GM21423 (cell line): ENCODE data around the gene NREP.
A peak's percentile ranks its signal among the peaks of the same experiment; 100 is the strongest.

Source experiments
- ATAC-seq: cut with Tn5 transposase; IDR thresholded peaks from one replicate; pipeline ENCODE4 v1.9.1; 2021; ENCODE audit warnings: mild to moderate bottlenecking, moderate library complexity; ENCODE audit not compliant: unreplicated experiment

Gene NREP

GRCh38 chr5:111765613-111766571 is 8.9 kb upstream of the NREP start:
- no peak for ATAC-seq

- ATAC-seq, result no peak
Observed at GRCh38 chr5:111764019-111764418, 7.0 kb upstream of the NREP start.

- ATAC-seq, result no peak
Observed at GRCh38 chr5:111762895-111763294, 5.9 kb upstream of the NREP start.

GRCh38 chr5:111758284-111758628 is 1.3 kb upstream of the NREP start:
- no peak for ATAC-seq

DNA sequence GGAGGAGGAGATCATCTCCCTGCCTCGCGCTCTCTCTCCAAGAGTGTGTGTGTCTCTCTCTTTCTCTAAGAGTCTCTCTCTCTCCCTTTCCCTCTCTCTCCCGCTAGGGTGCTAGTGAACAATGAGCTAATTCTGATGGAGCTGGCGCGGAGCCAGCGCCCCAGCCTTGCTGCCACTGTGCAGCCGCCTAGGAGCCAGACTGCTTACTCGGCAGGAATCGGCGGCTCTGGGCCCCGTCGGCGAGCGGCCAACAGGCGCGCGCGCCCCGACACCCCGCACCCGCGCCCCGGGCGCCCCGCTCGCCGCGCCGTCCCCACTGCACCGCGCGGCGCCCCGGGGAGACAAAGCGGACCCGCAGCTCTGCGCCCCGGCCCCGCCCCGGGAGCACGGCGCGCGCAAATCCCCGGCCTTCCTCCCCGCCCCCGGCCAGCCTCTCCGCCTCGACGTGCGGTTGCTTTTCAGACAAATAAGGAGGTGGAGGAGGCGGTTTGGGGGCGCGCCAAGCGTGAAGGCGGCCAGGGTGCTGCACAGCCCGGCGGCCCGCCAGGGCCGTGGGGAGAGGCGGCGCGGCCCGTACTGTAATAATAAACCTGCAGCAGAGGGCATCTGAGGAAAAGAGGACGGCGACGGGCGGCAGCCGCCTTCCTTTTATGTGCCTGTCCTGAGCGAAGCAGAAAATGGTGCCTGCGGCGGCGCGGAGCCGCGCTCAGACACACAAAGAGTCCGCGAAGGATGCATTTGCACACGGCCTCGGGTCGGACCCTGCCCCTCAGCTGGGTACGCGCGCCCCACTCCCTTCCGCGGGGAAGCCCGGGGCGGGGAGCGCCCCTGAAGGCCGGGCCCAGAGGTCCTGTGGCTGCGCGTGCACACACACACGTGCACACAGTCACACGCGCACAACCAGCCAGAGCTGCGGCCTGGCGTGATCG is 625 bp upstream of the NREP start:
- ATAC-seq, result peak; percentile 72

DNA sequence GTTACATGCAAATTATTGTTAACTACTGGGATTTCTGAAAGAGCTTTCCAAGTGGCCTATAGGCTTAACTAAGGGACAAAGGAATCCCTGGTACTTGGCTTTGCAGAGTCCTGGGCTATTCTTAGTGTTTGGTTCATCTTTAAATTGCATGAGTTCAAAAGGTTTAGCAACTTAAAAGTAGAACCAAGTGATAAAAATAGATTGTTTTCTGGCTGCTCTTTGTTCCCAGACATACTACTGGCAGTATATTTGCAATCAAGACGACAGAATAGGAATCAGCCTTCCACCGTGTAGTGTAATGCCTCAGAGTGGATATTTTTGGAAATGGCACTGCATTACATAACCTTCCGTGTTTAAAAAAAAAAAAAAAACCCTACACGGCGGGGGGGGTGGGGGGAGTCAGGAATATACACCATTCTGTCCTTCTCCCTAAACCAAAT is 1.0 kb downstream of the NREP start:
- no peak for ATAC-seq

GRCh38 chr5:111755345-111755941 is 1.6 kb downstream of the NREP start:
- no peak for ATAC-seq

GRCh38 chr5:111753884-111754589 is 3.0 kb downstream of the NREP start:
- no peak for ATAC-seq

DNA sequence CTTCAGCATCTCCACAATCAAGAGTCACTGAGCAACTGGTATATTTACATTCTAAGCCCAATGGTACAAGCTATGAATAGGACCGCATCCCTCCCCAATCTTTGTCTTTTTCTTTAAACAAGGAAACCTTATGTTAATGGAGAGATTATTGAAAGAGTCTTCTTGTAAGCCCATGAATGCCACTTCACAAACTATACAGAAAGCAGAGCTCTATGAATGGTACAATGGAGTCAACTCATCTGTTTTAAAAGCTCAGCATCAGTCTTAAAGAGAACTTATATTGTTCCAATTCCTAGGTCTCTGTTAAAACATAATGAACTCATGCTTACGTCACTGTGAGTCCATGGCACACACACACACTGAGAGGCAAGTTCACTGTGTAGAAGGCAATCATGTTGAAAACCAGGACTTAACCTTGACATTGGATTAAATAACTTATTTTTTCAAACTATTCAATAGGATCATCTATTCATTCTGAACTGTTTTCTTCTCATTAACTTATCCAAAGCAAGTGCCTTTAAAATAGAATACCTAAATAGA is 4.5 kb downstream of the NREP start:
- no peak for ATAC-seq

- ATAC-seq, result no peak
Observed at GRCh38 chr5:111749303-111750026, 7.5 kb downstream of the NREP start.

GRCh38 chr5:111748304-111748763 is 8.7 kb downstream of the NREP start:
- ATAC-seq, result no peak

GRCh38 chr5:111747337-111747736 is 9.7 kb downstream of the NREP start:
- no peak for ATAC-seq

DNA sequence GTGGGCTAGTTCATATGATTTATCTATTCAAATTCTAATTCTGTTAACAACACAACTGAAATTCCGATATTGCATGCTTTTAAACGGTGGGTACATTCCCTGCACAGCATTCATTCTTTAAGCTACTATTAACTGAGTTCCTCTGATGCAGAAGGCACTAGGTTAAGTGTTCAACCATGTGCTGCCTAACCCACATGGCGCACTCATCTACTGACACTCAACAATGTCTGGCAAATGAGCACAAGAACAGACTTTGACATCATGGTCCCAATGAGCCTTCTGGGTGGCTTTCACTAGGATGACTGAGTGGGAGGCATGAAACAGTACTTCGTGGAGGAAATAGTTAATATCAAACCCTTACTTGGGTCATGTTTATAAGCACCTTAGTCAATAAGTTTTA is 10.2 kb downstream of the NREP start:
- no peak for ATAC-seq

DNA sequence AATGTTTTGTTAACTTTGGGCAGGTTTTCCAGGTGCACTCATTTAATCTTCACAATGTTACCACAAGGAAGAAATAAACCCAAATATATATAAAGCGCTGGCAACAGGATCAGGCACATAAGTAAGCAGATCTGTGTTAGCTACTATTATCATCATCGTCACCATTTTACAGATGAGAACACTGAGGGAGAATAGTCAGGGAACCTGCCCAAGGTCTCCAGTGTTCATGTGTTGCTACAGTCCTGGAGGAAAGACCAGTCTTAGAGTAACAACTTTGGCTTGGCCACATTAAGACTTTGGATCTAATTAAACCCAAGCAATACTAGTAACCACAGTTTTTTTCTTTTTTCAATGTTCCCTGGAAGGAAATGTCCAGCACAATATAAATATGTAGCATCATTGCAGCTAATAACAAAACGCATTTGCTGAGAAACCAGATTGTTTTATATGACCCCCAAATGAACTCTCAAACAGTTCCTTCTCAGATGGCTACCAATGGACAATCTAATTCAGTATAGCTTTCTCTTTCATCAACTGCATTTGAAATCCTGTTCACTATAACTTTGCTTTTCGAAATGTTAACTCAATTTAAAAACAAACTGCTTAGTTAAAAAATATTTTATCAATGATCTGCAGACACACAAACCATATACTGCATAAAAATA is 11.8 kb downstream of the NREP start:
- no peak for ATAC-seq

- no peak for ATAC-seq
Observed at GRCh38 chr5:111744455-111744854, 12.5 kb downstream of the NREP start.

GRCh38 chr5:111743988-111744387 is 13.0 kb downstream of the NREP start:
- ATAC-seq, result no peak

DNA sequence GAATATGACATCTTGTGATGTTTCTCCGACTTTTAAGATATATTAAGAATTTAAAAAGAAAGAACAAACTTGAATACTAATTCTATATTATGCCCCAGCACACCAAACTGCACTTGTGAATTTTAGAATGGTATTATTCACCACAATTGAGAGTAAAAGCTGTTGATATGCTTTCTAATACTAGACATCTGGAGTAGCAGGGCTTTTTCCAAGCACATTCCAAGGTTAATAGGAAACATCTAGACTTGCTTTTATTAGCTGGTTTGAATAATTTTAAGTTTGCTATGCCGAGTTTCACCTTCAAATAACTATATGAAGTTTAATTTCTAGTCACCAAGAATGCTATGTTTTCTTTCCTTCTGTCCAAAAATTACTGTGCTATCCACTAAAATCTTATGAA is 13.5 kb downstream of the NREP start:
- ATAC-seq, result no peak

DNA sequence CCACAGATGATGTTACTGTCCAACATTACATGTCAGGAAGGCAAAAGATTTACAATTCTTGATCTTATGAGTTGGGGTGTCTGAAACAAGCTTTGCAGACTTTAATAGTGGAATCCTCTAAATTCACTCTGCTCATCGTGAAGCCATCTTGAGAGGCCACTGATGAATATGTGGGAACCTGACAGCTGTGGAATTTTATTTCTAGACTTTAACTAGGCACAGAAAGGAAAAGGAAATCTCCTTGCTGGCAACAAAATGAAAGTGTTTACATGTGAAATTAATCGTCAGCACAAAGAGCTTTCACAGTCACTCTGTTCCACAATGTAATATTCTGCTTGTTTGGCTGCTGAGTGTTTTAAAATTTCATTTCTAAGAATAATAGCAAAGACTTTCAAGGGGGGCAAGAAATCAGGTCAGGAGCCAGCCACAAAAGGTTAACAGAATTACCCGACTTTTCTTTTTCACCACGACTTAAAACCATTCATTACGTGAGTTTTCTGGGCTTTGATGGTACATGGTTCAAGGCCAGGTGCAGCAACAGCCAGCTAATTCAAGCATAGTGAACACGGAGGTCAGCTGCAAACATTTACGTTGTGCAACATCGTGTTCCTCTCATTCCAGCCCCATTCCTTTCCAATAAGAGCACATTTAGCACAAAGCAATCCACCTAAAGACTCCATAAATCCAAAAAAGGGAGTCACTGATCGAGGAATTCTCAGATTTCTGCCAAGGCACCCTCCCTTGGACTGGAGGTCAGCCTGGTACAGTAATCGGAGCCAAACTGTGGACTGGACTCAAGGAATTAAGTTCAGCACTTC is 14.6 kb downstream of the NREP start:
- no peak for ATAC-seq
